Breast epithelium (tissue), 3 donors: Measurements from ENCODE around the gene ZNF367.

Experiments
- CTCF ChIP-seq, 3 donors: fragments of 450-650 bp; IDR thresholded peaks; one replicate each; pipeline ENCODE4 v1.5.1; 2016 to 2017; ENCODE audit warnings: antibody characterized with exemption in 3 of 3, mild to moderate bottlenecking in 3 of 3, moderate library complexity in 3 of 3
- POLR2A ChIP-seq: fragments of 450-650 bp; IDR thresholded peaks from one replicate; pipeline ENCODE4 v1.6.1; 2016; ENCODE audit warnings: antibody characterized with exemption, mild to moderate bottlenecking, moderate library complexity
- POLR2AphosphoS5 ChIP-seq, 3 donors: sonication (generic); formaldehyde crosslinking; IDR thresholded peaks; one replicate each; pipeline ENCODE4 v1.6.1; 2017; ENCODE audit warnings: antibody characterized with exemption in 3 of 3

DNA sequence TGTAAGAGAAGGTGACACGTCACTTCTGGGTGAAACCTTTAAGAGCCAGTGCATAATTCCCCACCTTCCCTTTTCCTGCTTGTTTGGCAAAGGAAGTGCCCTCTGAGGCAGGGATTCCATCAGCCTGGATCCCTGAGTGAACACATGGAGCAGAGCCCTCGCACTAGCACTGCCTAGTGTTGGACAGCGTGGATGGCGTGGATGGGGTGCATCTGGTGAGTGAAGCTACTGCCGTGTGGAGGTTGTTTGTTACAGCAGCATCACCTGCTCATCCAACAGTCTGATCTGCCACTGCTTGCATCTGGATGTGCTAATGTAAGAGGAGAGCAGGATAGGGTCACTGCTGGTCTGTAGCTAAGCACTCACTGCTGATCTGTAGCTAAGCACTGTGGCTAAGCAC is 69.9 kb downstream of the ZNF367 start:
- TF ChIP-seq POLR2AphosphoS5 (IDR thresholded peaks at IDR 0.05) (no peak), CTCF (IDR thresholded peaks at IDR 0.05) (no peak), POLR2A (no peak)
